Cardiac fibroblast (primary cell): ENCODE results near the gene PGRMC2.

Source experiments
- DNase-seq, 2 donors: peaks; one replicate each; pipeline versions ENCODE4 v3.0.0 to v3.0.0-alpha.2; 2010; ENCODE audit warnings: low read depth in 2 of 2
- H3K4me3 ChIP-seq, 2 donors: replicated peaks in 1 of 2; 1 replicate in 1 of 2; 2 replicates in 1 of 2; pipeline ENCODE4 v1.5.1; 2011; ENCODE audit warnings: low read depth in 2 of 2, low read length in 2 of 2, mild to moderate bottlenecking in 2 of 2, moderate library complexity in 1 of 2
- TF ChIP-seq, protein P1 (sequence below): IDR thresholded peaks from one replicate; pipeline ENCODE4 v1.5.1; 2011; ENCODE audit warnings: low read depth, mild to moderate bottlenecking, low read length, inconsistent platforms

The PGRMC2 gene

DNA sequence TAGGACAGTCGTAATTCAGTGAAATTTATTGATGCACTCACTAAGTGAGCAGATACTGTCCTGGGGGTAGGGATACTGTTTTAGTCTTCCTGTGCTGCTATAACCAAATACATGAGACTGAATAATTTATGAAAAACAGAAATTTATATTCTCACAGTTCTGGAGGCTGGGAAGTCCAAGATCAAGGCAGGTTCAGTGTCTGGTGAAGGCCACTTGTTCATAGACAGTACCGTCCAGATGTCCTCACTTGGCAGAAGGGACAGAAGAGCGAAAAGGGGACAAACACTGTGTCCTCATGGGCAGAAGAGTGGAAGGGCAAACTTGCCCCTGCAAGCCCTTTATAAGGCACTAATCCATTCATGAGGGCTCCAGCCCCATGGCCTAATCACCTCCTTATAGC is 45.6 kb downstream of the PGRMC2 start:
- DNase-seq: no peak
- no peak overlapping the region for H3K4me3 ChIP-seq
- TF ChIP-seq, protein P1, sequence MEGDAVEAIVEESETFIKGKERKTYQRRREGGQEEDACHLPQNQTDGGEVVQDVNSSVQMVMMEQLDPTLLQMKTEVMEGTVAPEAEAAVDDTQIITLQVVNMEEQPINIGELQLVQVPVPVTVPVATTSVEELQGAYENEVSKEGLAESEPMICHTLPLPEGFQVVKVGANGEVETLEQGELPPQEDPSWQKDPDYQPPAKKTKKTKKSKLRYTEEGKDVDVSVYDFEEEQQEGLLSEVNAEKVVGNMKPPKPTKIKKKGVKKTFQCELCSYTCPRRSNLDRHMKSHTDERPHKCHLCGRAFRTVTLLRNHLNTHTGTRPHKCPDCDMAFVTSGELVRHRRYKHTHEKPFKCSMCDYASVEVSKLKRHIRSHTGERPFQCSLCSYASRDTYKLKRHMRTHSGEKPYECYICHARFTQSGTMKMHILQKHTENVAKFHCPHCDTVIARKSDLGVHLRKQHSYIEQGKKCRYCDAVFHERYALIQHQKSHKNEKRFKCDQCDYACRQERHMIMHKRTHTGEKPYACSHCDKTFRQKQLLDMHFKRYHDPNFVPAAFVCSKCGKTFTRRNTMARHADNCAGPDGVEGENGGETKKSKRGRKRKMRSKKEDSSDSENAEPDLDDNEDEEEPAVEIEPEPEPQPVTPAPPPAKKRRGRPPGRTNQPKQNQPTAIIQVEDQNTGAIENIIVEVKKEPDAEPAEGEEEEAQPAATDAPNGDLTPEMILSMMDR: no peak

DNA sequence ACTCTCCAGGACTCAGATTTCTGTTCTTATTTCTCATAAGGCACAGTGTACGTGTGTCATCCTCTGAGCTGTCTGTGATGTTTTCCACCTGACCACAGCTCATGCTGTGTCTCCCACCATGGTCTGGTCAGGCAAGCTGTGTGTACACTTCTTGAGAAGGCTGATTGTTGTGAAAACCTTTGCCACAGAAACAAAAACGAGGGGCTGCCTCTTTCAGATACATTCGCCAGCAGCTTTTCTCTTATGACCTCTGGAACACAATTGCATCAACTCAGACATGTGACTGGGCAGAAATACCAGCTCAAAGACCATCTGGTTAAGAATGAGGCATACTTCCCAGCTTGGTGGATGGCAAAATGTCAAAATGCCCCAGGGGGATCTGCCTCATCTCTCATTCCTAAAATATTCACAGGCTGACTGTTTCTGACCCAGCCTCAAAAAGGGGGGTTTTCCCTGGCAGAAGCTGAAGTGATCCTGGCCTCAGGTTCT is 46.1 kb downstream of the PGRMC2 start:
- DNase-seq: peak; percentile 96 to 98
- H3K4me3 ChIP-seq: no peak overlapping the region
- TF ChIP-seq, protein P1: no peak

DNA sequence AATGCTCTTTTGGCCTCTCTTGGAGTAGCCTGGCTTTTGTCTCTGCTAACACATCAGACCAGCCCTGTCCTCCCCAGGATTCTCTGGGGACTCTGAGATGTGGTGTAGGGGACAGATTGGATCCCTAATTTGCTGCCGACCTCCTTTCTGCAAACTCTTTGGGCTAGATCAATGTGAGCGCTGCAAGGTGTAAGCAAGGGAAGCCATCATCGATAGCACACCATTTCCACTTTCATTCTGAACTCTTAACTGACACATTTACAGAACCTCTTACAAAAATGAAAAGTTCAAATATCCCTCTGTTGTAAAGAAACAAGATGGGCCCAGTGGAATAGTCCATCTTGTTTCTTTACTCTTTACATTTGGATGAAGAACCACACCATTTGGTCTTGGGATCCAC is 46.6 kb downstream of the PGRMC2 start:
- DNase-seq: no peak
- TF ChIP-seq, protein P1: no peak
- H3K4me3 ChIP-seq: no peak overlapping the region

DNA sequence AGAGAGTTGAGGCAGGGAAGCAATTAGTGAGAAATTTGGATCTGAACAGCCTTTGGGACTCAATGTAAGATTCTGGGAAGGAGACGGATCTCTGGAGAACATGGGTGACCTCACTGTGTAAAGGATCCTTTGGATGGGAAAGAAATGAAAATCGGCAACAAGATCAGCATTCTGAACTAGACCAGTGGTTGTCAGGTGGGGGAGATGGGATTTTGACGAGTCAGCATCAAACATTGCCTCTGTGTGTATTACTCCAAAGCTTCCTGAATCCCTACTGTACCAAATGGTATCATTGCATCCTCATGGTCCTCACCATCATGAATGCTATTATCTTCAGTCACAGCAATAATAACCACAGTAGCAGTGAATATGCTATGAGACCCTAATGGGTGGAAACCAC is 52.8 kb downstream of the PGRMC2 start:
- TF ChIP-seq, protein P1: no peak
- DNase-seq: no peak

DNA sequence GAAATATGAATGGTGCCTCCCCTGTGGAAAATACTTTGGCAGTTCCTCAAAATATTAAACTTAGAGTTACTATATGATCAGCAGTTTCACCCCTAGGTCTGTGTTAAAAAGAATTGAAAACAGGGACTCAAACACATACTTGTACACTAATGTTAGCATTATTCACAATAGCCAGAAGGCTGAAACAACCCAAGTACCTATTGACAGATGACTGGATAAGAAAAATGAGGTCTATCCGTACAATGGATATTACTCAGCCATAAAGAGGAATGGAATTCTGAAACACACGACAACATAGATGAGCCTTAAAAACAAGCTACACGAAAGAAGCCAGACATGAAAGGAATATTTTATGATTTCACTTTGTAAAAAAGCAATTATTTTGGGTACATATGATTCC is 54.9 kb downstream of the PGRMC2 start:
- no peak overlapping the region for H3K4me3 ChIP-seq
- TF ChIP-seq, protein P1: no peak
- no peak for DNase-seq

More for the DNA sequence above, 52.8 kb downstream of the PGRMC2 start:
- no peak overlapping the region for H3K4me3 ChIP-seq

DNA sequence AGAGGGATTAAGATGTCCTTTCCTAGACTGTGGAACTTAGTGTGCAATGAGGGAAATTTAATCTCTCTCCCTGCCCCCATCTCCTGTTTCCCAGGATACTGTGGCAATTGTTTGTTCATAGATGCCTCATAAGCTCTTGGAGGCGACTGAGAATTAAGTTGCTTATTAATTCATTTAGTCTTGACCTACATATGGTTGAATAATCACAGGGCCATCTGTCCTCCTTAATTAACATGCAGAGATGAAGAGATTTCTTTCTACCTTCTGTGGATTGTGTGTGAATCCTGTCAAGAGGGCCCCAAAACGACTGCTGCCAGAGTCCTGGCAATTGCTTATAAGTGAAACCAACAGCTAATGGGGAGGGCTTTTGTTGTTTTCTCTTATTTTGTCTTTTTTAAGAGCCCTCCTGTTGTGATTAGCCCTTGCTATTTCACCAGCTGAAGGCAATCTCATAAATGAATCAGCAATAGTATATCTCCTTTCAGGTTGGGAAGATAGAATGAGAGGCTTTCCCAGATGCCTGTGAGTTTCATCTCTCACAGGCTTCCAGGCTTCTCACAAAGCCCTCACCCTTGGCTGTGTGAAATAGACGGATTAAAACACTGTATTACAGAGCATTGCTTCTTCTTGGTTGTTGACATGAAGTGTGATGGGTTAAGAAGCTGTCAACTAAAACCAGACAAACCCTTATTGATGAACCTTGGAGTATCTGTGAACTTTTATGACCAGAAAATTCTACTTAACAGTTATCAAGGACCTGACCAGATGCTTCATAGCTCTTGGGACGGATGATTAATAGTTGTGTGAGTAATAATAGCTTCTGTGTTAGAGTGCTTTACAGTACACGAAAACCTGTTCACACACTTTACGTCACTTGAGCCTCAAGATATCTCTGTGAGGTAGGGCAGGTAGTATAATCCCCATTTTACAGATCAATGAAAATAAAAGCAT is 58.5 kb downstream of the PGRMC2 start:
- no peak overlapping the region for H3K4me3 ChIP-seq
- peak; percentile 31 to 69 for DNase-seq
- TF ChIP-seq, protein P1: no peak
